Coronary artery (tissue), 2 donors: ENCODE results near the gene CPEB2.

Experiments used
- DNase-seq: peaks from one replicate; pipeline ENCODE4 v3.0.0-alpha.2; 2017; ENCODE audit warnings: low spot score
- H3K27ac ChIP-seq, 2 donors: fragments of 200-600 bp; sonication (generic); one replicate each; pipeline ENCODE4 v1.5.1; 2016 to 2019
- H3K4me3 ChIP-seq: fragments of 200-600 bp; sonication (generic); 2 replicates; pipeline ENCODE4 v1.5.1; 2016; ENCODE audit warnings: mild to moderate bottlenecking, moderate library complexity
- TF ChIP-seq, protein P1 (sequence below): fragments of 200-600 bp; sonication (generic); IDR thresholded peaks from one replicate; pipeline ENCODE4 v1.5.1; 2019; ENCODE audit warnings: antibody characterized with exemption

The CPEB2 gene

GRCh38 chr4:15116509-15117079 lies 114.3 kb downstream of the CPEB2 start:
- Histone ChIP-seq H3K27ac (no peak overlapping the region), H3K4me3 (no peak overlapping the region)
- TF ChIP-seq, protein P1, sequence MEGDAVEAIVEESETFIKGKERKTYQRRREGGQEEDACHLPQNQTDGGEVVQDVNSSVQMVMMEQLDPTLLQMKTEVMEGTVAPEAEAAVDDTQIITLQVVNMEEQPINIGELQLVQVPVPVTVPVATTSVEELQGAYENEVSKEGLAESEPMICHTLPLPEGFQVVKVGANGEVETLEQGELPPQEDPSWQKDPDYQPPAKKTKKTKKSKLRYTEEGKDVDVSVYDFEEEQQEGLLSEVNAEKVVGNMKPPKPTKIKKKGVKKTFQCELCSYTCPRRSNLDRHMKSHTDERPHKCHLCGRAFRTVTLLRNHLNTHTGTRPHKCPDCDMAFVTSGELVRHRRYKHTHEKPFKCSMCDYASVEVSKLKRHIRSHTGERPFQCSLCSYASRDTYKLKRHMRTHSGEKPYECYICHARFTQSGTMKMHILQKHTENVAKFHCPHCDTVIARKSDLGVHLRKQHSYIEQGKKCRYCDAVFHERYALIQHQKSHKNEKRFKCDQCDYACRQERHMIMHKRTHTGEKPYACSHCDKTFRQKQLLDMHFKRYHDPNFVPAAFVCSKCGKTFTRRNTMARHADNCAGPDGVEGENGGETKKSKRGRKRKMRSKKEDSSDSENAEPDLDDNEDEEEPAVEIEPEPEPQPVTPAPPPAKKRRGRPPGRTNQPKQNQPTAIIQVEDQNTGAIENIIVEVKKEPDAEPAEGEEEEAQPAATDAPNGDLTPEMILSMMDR, result no peak
- no peak for DNase-seq

DNA sequence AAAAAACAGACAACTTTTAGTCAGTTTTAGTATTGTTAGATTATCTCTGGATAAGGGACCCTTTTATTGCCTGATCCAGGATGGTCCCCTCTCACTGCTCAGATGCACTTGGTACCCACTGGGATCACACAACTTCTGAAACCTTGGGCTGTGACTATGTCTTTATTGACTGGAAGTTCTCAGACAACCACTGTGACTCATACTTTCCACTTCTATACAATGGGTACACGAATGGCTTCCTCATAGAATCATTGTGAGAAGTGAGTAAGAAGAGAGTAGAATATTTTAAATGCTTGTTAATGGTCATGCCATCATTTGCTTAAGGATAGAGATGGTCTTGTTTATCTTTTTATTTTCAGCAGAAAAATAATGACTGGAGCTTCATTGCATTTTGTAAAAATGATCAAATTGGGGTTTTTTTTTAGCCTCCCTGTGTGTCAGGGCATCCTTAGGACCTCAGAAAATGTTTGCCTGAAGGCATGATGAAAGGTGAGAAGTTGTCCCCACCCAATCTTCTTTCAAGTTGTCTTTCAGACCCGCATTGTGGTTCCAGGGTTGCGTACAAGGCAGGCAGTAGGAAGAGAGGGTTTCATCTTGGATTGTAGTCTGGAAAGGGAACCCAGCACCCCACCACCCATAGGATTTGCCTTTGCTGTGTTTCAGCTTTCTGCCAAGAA lies 115.1 kb downstream of the CPEB2 start:
- TF ChIP-seq, protein P1, result no peak
- H3K4me3 ChIP-seq, result no peak overlapping the region
- no peak overlapping the region for H3K27ac ChIP-seq
- no peak for DNase-seq

GRCh38 chr4:15118292-15118691 lies 116.0 kb downstream of the CPEB2 start:
- no peak overlapping the region for H3K27ac ChIP-seq
- H3K4me3 ChIP-seq, result no peak overlapping the region
- TF ChIP-seq, protein P1, result no peak
- no peak for DNase-seq
